G401.6 (cell line): ENCODE results near the gene PCP2.
"Not testable (repeated sequence)": the region's sequence is repeated elsewhere in the genome, so short reads cannot be mapped to it uniquely, and the experiment has no call there.

Experiments
- FAIRE-seq: peaks from 2 replicates; lab custom pipeline; 2012; peaks lifted over from hg19 to GRCh38; lab: Jason Lieb, UNC

Gene PCP2

GRCh38 chr19:7661744-7662538 lies 28.4 kb upstream of the PCP2 start:
- FAIRE-seq: no peak

- no peak for FAIRE-seq
Measured at GRCh38 chr19:7658219-7658686, 24.7 kb upstream of the PCP2 start.

GRCh38 chr19:7657131-7657751 lies 23.7 kb upstream of the PCP2 start:
- FAIRE-seq: no peak

GRCh38 chr19:7655581-7655980 lies 22.1 kb upstream of the PCP2 start:
- no peak for FAIRE-seq

GRCh38 chr19:7654401-7654800 lies 20.9 kb upstream of the PCP2 start:
- no peak for FAIRE-seq

GRCh38 chr19:7652061-7652641 lies 18.6 kb upstream of the PCP2 start:
- FAIRE-seq: peak; percentile 89

GRCh38 chr19:7650148-7650547 lies 16.6 kb upstream of the PCP2 start:
- FAIRE-seq: no peak

- FAIRE-seq: no peak
Measured at GRCh38 chr19:7648265-7649014, 14.9 kb upstream of the PCP2 start.

- no peak for FAIRE-seq
Measured at GRCh38 chr19:7647156-7647555, 13.6 kb upstream of the PCP2 start.

- no peak for FAIRE-seq
Measured at GRCh38 chr19:7646426-7646700, 12.8 kb upstream of the PCP2 start.

GRCh38 chr19:7645656-7646425 lies 12.3 kb upstream of the PCP2 start:
- FAIRE-seq: no peak

- no peak for FAIRE-seq
Measured at GRCh38 chr19:7645163-7645562, 11.6 kb upstream of the PCP2 start.

GRCh38 chr19:7644550-7644877 lies 11.0 kb upstream of the PCP2 start:
- FAIRE-seq: no peak

- FAIRE-seq: not testable (repeated sequence)
Measured at GRCh38 chr19:7643629-7644549, 10.4 kb upstream of the PCP2 start.

GRCh38 chr19:7643031-7643415 lies 9.5 kb upstream of the PCP2 start:
- no peak for FAIRE-seq

GRCh38 chr19:7642295-7643030 lies 8.9 kb upstream of the PCP2 start:
- no peak for FAIRE-seq

GRCh38 chr19:7641290-7642276 lies 8.1 kb upstream of the PCP2 start:
- no peak for FAIRE-seq

- FAIRE-seq: no peak
Measured at GRCh38 chr19:7640803-7641202, 7.3 kb upstream of the PCP2 start.

GRCh38 chr19:7639863-7640348 lies 6.4 kb upstream of the PCP2 start:
- FAIRE-seq: no peak
